ENCODE results near the gene DRICH1.
"Not testable (repeated sequence)": the region's sequence is repeated elsewhere in the genome, so short reads cannot be mapped to it uniquely, and the experiment has no call there.

The DRICH1 gene

GRCh38 chr22:23632178-23632577, at the start of gene DRICH1:
DRICH1 (minus strand) TSS chr22:23632321; CDS start chr22:23632023, 298 bp downstream.
- intact Hi-C loops (cut with DNase I) = no loop called here

GRCh38 chr22:23681026-23681809, 49.1 kb upstream of the DRICH1 start:
- intact Hi-C loops (cut with DNase I) = no loop called here
- peak in 2 of 10 donors; percentile 47 to 62 for DNase-seq

More at GRCh38 chr22:23632178-23632577, at the start of gene DRICH1:
- DNase-seq = no peak

GRCh38 chr22:23678133-23678532, 46.0 kb upstream of the DRICH1 start:
- peak in 2 of 10 donors; percentile 20 to 45 for DNase-seq
- intact Hi-C loops (cut with DNase I) = no loop called here

- DNase-seq = peak in 4 of 10 donors; percentile 11 to 61 (median 34)
- intact Hi-C loops (cut with DNase I) = no loop called here
Observed at GRCh38 chr22:23677701-23677995, 45.5 kb upstream of the DRICH1 start.

- peak in 3 of 10 donors; percentile 50 to 59 (median 55) for DNase-seq
- intact Hi-C loops (cut with DNase I) = not testable (repeated sequence)
Observed at GRCh38 chr22:23676841-23677700, 45.0 kb upstream of the DRICH1 start.

GRCh38 chr22:23675502-23676415, 43.6 kb upstream of the DRICH1 start:
- intact Hi-C loops (cut with DNase I) = no loop called here

GRCh38 chr22:23674886-23675501, 42.9 kb upstream of the DRICH1 start:
- peak in 2 of 10 donors; percentile 57 to 75 for DNase-seq
- intact Hi-C loops (cut with DNase I) = not testable (repeated sequence)

More at GRCh38 chr22:23675502-23676415, 43.6 kb upstream of the DRICH1 start:
- peak in 4 of 10 donors; percentile 21 to 81 (median 66) for DNase-seq

GRCh38 chr22:23673826-23674690, 41.9 kb upstream of the DRICH1 start:
- intact Hi-C loops (cut with DNase I) = no loop called here
- peak in 3 of 10 donors; percentile 55 to 72 (median 66) for DNase-seq

GRCh38 chr22:23673050-23673620, 41.0 kb upstream of the DRICH1 start:
- intact Hi-C loops (cut with DNase I) = no loop called here
- DNase-seq = peak in 2 of 10 donors; percentile 48 to 51

- DNase-seq = peak in 2 of 10 donors; percentile 26 to 34
- intact Hi-C loops (cut with DNase I) = not testable (repeated sequence)
Observed at GRCh38 chr22:23672307-23673049, 40.4 kb upstream of the DRICH1 start.

- intact Hi-C loops (cut with DNase I); DNase-seq: not testable (repeated sequence)
Observed at GRCh38 chr22:23671387-23671786, 39.3 kb upstream of the DRICH1 start.

GRCh38 chr22:23670378-23671295, 38.5 kb upstream of the DRICH1 start:
- DNase-seq = peak in 3 of 10 donors; percentile 30 to 80 (median 57)
- intact Hi-C loops (cut with DNase I) = no loop called here

- intact Hi-C loops (cut with DNase I) = not testable (repeated sequence)
Observed at GRCh38 chr22:23660381-23660780, 28.3 kb upstream of the DRICH1 start.

GRCh38 chr22:23657727-23658126, 25.6 kb upstream of the DRICH1 start:
- peak in 1 of 10 donors; percentile 7 for DNase-seq
- intact Hi-C loops (cut with DNase I) = no loop called here

More at GRCh38 chr22:23660381-23660780, 28.3 kb upstream of the DRICH1 start:
- DNase-seq = peak in 2 of 10 donors; percentile 15 to 70

- DNase-seq = peak in 2 of 10 donors; percentile 34 to 52
- intact Hi-C loops (cut with DNase I) = no loop called here
Observed at GRCh38 chr22:23655891-23656475, 23.9 kb upstream of the DRICH1 start.

GRCh38 chr22:23652711-23653110, 20.6 kb upstream of the DRICH1 start:
- DNase-seq = peak in 3 of 10 donors; percentile 24 to 59 (median 57)
- intact Hi-C loops (cut with DNase I) = no loop called here

Data from posterior cingulate gyrus (tissue), 11 donors.